IMR-90 (cell line): ENCODE data around the gene NLRX1. TPM values are rescaled to one million over a fixed set of nuclear protein-coding genes. Genes with fewer than 3 reads are reported as not detected.

Experiments used
- ATAC-seq: fragments of 200-7000 bp; cut with Tn5 transposase; 2 replicates; pipeline ENCODE4 v1.9.1; 2020; ENCODE audit warnings: low read depth, mild to moderate bottlenecking, moderate library complexity
- BruUV-seq: library from RNA; stranded (reverse); fragments of 400-500 nt; replicated peaks from 2 replicates; lab custom pipeline; 2021; lab: Mats Ljungman, UMichigan
- CTCF ChIA-PET: fragments of 300-600 bp; formaldehyde crosslinking; extraction: SDS; loops from one replicate; lab custom pipeline; 2021; ENCODE audit warnings: antibody characterized with exemption; lab: Yijun Ruan, JAX
- POLR2A ChIA-PET: fragments of 300-600 bp; sonication (Branson Sonifier 250); formaldehyde crosslinking; loops from one replicate; lab custom pipeline; 2022; ENCODE audit warnings: antibody characterized with exemption; ENCODE audit not compliant: unreplicated experiment; lab: Charles Lee
- DNase-seq: peaks from one replicate; pipeline ENCODE4 v3.0.0; 2013
- H2AFZ ChIP-seq: replicated peaks from 2 replicates; pipeline ENCODE3; 2013; ENCODE audit warnings: low read length, mild to moderate bottlenecking; ENCODE audit not compliant: poor library complexity
- H2AK5ac ChIP-seq: 2 replicates; pipeline ENCODE4 v1.6.1; 2013; ENCODE audit warnings: low read depth, low read length, inconsistent platforms
- H2AK9ac ChIP-seq: replicated peaks from 2 replicates; pipeline ENCODE3; 2013; ENCODE audit warnings: mild to moderate bottlenecking, low read depth, low read length, moderate library complexity; ENCODE audit not compliant: poor library complexity
- H2BK120ac ChIP-seq: 2 replicates; pipeline ENCODE4 v1.6.1; 2013; ENCODE audit warnings: low read depth, low read length, inconsistent platforms
- H2BK15ac ChIP-seq: 3 replicates; pipeline ENCODE4 v1.6.1; 2013; ENCODE audit warnings: low read depth, low read length, inconsistent platforms
- H2BK20ac ChIP-seq: 2 replicates; pipeline ENCODE4 v1.6.1; 2013; ENCODE audit warnings: low read depth, mild to moderate bottlenecking, inconsistent platforms, low read length, moderate library complexity
- H2BK5ac ChIP-seq: 2 replicates; pipeline ENCODE4 v1.6.1; 2013; ENCODE audit warnings: mild to moderate bottlenecking, low read depth, low read length, inconsistent platforms; ENCODE audit not compliant: poor library complexity, severe bottlenecking
- H3K14ac ChIP-seq: replicated peaks from 2 replicates; pipeline ENCODE4 v1.6.1; 2013; ENCODE audit warnings: low read depth, low read length, inconsistent platforms
- H3K18ac ChIP-seq: 2 replicates; pipeline ENCODE4 v1.6.1; 2013; ENCODE audit warnings: low read depth, low read length, control low read depth
- H3K23ac ChIP-seq: 2 replicates; pipeline ENCODE4 v1.6.1; 2013; ENCODE audit warnings: low read depth, low read length, inconsistent platforms
- H3K27ac ChIP-seq: 2 replicates; pipeline ENCODE4 v1.5.1; 2013; ENCODE audit warnings: mild to moderate bottlenecking, control low read depth, low read length; ENCODE audit not compliant: insufficient read depth
- H3K27me3 ChIP-seq: 2 replicates; pipeline ENCODE4 v1.6.1; 2013; ENCODE audit warnings: low read length; ENCODE audit not compliant: control insufficient read depth, insufficient read depth
- H3K36me3 ChIP-seq: 2 replicates; pipeline ENCODE4 v1.6.1; 2013; ENCODE audit warnings: low read length, mixed read lengths; ENCODE audit not compliant: control insufficient read depth, insufficient read depth
- H3K4ac ChIP-seq: 2 replicates; pipeline ENCODE4 v1.6.1; 2013; ENCODE audit warnings: low read depth, low read length, inconsistent platforms
- H3K4me1 ChIP-seq: 2 replicates; pipeline ENCODE4 v1.6.1; 2013; ENCODE audit warnings: low read length, mixed read lengths; ENCODE audit not compliant: control insufficient read depth, insufficient read depth
- H3K4me2 ChIP-seq: 2 replicates; pipeline ENCODE4 v1.6.1; 2013; ENCODE audit warnings: low read depth, mild to moderate bottlenecking, control low read depth, low read length, moderate library complexity
- H3K4me3 ChIP-seq: 2 replicates; pipeline ENCODE4 v1.5.1; 2013; ENCODE audit warnings: low read depth, mild to moderate bottlenecking, control low read depth, low read length, moderate library complexity; ENCODE audit not compliant: insufficient read depth
- H3K56ac ChIP-seq: 2 replicates; pipeline ENCODE4 v1.6.1; 2013; ENCODE audit warnings: low read length, inconsistent platforms; ENCODE audit not compliant: insufficient read depth; ENCODE audit errors: extremely low read depth
- H3K79me1 ChIP-seq, 2 experiments: 2 replicates each; pipeline ENCODE4 v1.6.1; 2013; ENCODE audit warnings: low read length in 2 of 2, inconsistent platforms in 1 of 2, low read depth in 1 of 2
- H3K9ac ChIP-seq: 2 replicates; pipeline ENCODE4 v1.6.1; 2013; ENCODE audit warnings: low read depth, low read length, control low read depth
- H3K9me1 ChIP-seq: 2 replicates; pipeline ENCODE4 v1.6.1; 2013; ENCODE audit warnings: low read length, inconsistent platforms; ENCODE audit not compliant: insufficient read depth
- H3K9me3 ChIP-seq: 2 replicates; pipeline ENCODE4 v1.6.1; 2013; ENCODE audit warnings: low read length; ENCODE audit not compliant: control insufficient read depth, insufficient read depth
- H4K20me1 ChIP-seq: 2 replicates; pipeline ENCODE4 v1.6.1; 2013; ENCODE audit warnings: low read length, inconsistent platforms; ENCODE audit not compliant: insufficient read depth
- H4K5ac ChIP-seq: 2 replicates; pipeline ENCODE4 v1.6.1; 2013; ENCODE audit warnings: mild to moderate bottlenecking, low read depth, low read length, control low read depth
- H4K8ac ChIP-seq, 2 experiments: 2 replicates each; pipeline ENCODE4 v1.6.1; 2013; ENCODE audit warnings: low read depth in 2 of 2, low read length in 2 of 2, control low read depth in 1 of 2, inconsistent platforms in 1 of 2
- H4K91ac ChIP-seq: 2 replicates; pipeline ENCODE4 v1.6.1; 2013; ENCODE audit warnings: low read depth, low read length, inconsistent platforms; ENCODE audit not compliant: insufficient read depth
- CEBPB ChIP-seq: IDR thresholded peaks from 2 replicates; pipeline ENCODE4 v1.6.1; 2012; ENCODE audit warnings: low read depth, low read length, improper control_type of control experiment
- FOS ChIP-seq: fragments of 150-350 bp; IDR thresholded peaks from 2 replicates; pipeline ENCODE4 v1.6.1; 2016; ENCODE audit warnings: low read depth, low read length
- MXI1 ChIP-seq: IDR thresholded peaks from 2 replicates; pipeline ENCODE4 v1.6.1; 2012; ENCODE audit warnings: low read depth, mild to moderate bottlenecking, low read length, moderate library complexity, borderline replicate concordance
- NFE2L2 ChIP-seq: fragments of 150-350 bp; IDR thresholded peaks from 2 replicates; pipeline ENCODE4 v1.6.1; 2016; ENCODE audit warnings: low read depth, mild to moderate bottlenecking, low read length
- WGBS, 2 experiments: methylation state at CpG; one replicate each; pipeline versions ENCODE4 v1.1.5 to v1.1.7; 2013; ENCODE audit warnings: missing lambda C conversion rate in 2 of 2; ENCODE audit not compliant: insufficient read length in 1 of 2; ENCODE audit errors: extremely low coverage in 2 of 2; 5-methylcytosine and 5-hydroxymethylcytosine counted together
- dilution Hi-C: fragments of 300-500 bp; cut with HindIII; formaldehyde crosslinking; loops from one replicate; pipeline ENCODE4 v1.14.3; 2018; ENCODE audit warnings: low sequenced_read_pairs; ENCODE audit not compliant: unreplicated experiment
- in situ Hi-C: fragments of 300-500 bp; cut with MboI; formaldehyde crosslinking; loops from 3 replicates; pipeline ENCODE4 v1.14.3; 2019; ENCODE audit warnings: low sequenced_read_pairs, inconsistent platforms, mixed read lengths
- intact Hi-C: fragments of 100-400 bp; cut with micrococcal nuclease; formaldehyde crosslinking; loops from 2 replicates; pipeline ENCODE4 v1.10.0; 2022
- polyA plus RNA-seq, 3 experiments: library from polyadenylated mRNA; depleted of rRNA; stranded (reverse); fragments of >200 nt; gene quantifications; 2 replicates each; pipeline ENCODE4 v1.2.3, GENCODE V29; 2012; ENCODE audit warnings: low replicate concordance in 1 of 3
- total RNA-seq: library from RNA; depleted of rRNA; stranded (reverse); fragments of >200 nt; gene quantifications from 2 replicates; pipeline ENCODE4 v1.2.3, GENCODE V29; 2012

NLRX1 gene
- total and polyA plus RNA-seq, 2 of the 4 experiments (the other 2 are of a cell fraction): 3.0 to 4.9 TPM

DNA sequence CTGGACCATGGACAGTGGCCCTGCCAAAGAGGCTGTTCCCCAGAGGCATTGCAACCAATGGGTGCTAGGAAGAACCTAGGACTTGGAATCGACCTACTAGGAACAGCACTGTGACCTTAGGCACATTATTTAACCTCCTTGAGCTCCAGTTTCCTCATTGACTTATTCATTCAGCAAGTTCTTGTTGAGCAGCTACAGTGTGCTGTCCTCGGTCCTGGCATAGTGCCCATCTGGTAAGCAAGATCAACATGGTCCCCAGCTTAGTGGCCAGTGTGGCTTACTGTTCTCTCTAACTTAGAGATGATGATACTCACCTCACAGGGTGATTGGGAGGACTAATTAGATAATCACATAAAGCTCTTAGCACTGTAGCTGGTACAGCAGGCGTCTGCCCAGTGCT lies 11.5 kb upstream of the NLRX1 start:
- no peak overlapping the region for H4K5ac ChIP-seq
- TF ChIP-seq CEBPB (no peak), MXI1 (no peak), NFE2L2 (no peak), FOS (no peak)
- H3K27me3 ChIP-seq: peaks cover 40% of the 10 kb centered on the region
- CTCF ChIA-PET: no interaction called here
- no peak overlapping the region for H3K18ac ChIP-seq
- H3K56ac ChIP-seq: no peak overlapping the region
- no peak for DNase-seq
- H4K20me1 ChIP-seq: no peaks in the 10 kb centered on the region
- H2BK5ac ChIP-seq: no peak overlapping the region
- no CpG with 5 or more reads among the region's 3 CpGs for WGBS, 2 experiments
- no peaks in the 10 kb centered on the region for H3K4me1 ChIP-seq
- H2BK120ac ChIP-seq: no peak overlapping the region
- no peak overlapping the region for H2AFZ ChIP-seq
- no peak overlapping the region for H3K14ac ChIP-seq
- H4K91ac ChIP-seq: no peak overlapping the region
- intact Hi-C loops: no loop called here
- no peaks in the 10 kb centered on the region for H3K79me1 ChIP-seq
- H3K9me1 ChIP-seq: no peaks in the 10 kb centered on the region
- no peak overlapping the region for H2BK15ac ChIP-seq
- no peak overlapping the region for H3K23ac ChIP-seq
- no peak overlapping the region for H3K4ac ChIP-seq
- H3K4me3 ChIP-seq: no peak overlapping the region
- H3K9me3 ChIP-seq: no peaks in the 10 kb centered on the region
- no peaks in the 10 kb centered on the region for H3K36me3 ChIP-seq
- no peak overlapping the region for H2BK20ac ChIP-seq
- no peak overlapping the region for H4K8ac ChIP-seq
- in situ Hi-C loops: no loop called here
- no peak overlapping the region for H2AK9ac ChIP-seq
- POLR2A ChIA-PET: no interaction called here
- dilution Hi-C loops: no loop called here
- H3K27ac ChIP-seq: no peak overlapping the region
- no peak overlapping the region for H2AK5ac ChIP-seq
- no peak overlapping the region for H3K9ac ChIP-seq
- ATAC-seq: no peak
- no peak overlapping the region for H3K4me2 ChIP-seq
- BruUV-seq: no TSS peak
